Lower leg skin (tissue), 4 donors: ENCODE results near the gene AIRE. TPM values are rescaled to one million over a fixed set of nuclear protein-coding genes. Genes with fewer than 3 reads are reported as not detected.

Experiments used
- DNase-seq, 2 donors: peaks; one replicate each; pipeline ENCODE4 v3.0.0-alpha.2; 2019; ENCODE audit warnings: low spot score in 2 of 2
- H3K4me3 ChIP-seq: fragments of 200-600 bp; sonication (generic); 2 replicates; pipeline ENCODE4 v1.5.1; 2017; ENCODE audit warnings: mild to moderate bottlenecking, low read depth; ENCODE audit not compliant: poor library complexity, severe bottlenecking
- CTCF ChIP-seq, 3 donors: fragments of 450-650 bp; IDR thresholded peaks; one replicate each; pipeline ENCODE4 v1.5.1; 2016; ENCODE audit warnings: antibody characterized with exemption in 3 of 3, mild to moderate bottlenecking in 3 of 3, moderate library complexity in 2 of 3
- POLR2A ChIP-seq, 2 donors: fragments of 450-650 bp; IDR thresholded peaks; one replicate each; pipeline ENCODE4 v1.6.1; 2016 to 2017; ENCODE audit warnings: antibody characterized with exemption in 2 of 2, mild to moderate bottlenecking in 1 of 2, moderate library complexity in 1 of 2
- WGBS, 2 donors: methylation state at CpG; one replicate each; pipeline ENCODE4 v1.1.5; 2018; 5-methylcytosine and 5-hydroxymethylcytosine counted together
- intact Hi-C: fragments of 100-400 bp; cut with DNase I; formaldehyde crosslinking; loops from one replicate; pipeline ENCODE4 v1.15.0; 2023; ENCODE audit warnings: low total_unique reads
- total RNA-seq, 4 donors: library from RNA; depleted of rRNA; stranded (reverse); fragments of >200 nt; gene quantifications; one replicate each; pipeline ENCODE4 v1.1.0, GENCODE V29; 2016

The AIRE gene
- total RNA-seq, 4 donors from 2014 or later = 0.12 to 0.21 (median 0.19) TPM; not detected in 1

GRCh38 chr21:44286716-44287632 is 1.3 kb downstream of the AIRE start:
- TF ChIP-seq CTCF (IDR thresholded peaks at IDR 0.05) (no peak), POLR2A (IDR thresholded peaks at IDR 0.05) (no peak)
- WGBS, 2 donors = 51 to 60% methylated on average over 19 to 26 of the region's 31 CpGs
- H3K4me3 ChIP-seq = no peak overlapping the region
- intact Hi-C loops = no loop called here
- DNase-seq = no peak

- no peak for DNase-seq
- TF ChIP-seq POLR2A (IDR thresholded peaks at IDR 0.05) = no peak
- TF ChIP-seq CTCF (IDR thresholded peaks at IDR 0.05) = no peak
- no peak overlapping the region for H3K4me3 ChIP-seq
- 87 to 89% methylated on average over 19 to 22 of the region's 23 CpGs for WGBS, 2 donors
- intact Hi-C loops = no loop called here
Measured at GRCh38 chr21:44288251-44289110, 2.8 kb downstream of the AIRE start.

DNA sequence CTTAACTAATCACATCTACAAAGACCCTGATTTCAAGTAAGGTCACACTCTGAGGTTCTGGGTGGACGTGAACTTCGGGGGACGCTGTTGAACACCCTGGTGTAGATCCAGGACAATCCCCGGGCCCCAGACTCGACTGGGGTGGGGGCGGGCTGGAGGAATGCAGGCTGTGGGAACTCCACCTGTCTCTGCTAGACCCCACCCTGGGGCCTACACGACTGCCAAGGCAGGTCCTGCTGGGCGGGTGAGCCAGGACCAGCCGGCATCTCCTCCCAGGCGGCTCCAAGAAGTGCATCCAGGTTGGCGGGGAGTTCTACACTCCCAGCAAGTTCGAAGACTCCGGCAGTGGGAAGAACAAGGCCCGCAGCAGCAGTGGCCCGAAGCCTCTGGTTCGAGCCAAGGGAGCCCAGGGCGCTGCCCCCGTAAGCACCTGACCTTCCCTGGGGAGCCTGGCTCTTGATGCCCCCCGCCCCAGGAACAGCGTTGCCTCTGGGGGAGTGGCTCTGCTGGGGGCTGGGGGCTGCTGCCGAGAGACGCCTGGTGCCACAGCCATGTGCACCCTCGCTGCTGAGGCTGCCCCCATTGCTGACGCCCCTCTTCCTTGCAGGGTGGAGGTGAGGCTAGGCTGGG is 3.8 kb downstream of the AIRE start:
- 69 to 83% methylated on average over 13 to 20 of the region's 24 CpGs for WGBS, 2 donors
- DNase-seq = no peak
- TF ChIP-seq CTCF (IDR thresholded peaks at IDR 0.05) (no peak), POLR2A (IDR thresholded peaks at IDR 0.05) (no peak)
- no peak overlapping the region for H3K4me3 ChIP-seq
- intact Hi-C loops = no loop called here

- no peak overlapping the region for H3K4me3 ChIP-seq
- intact Hi-C loops = no loop called here
- no peak for TF ChIP-seq POLR2A (IDR thresholded peaks at IDR 0.05)
- TF ChIP-seq CTCF (IDR thresholded peaks at IDR 0.05) = no peak
- WGBS, 2 donors = 77 to 84% methylated on average over 14 to 16 of the region's 16 CpGs
- DNase-seq = no peak
Measured at GRCh38 chr21:44290327-44291077, 4.8 kb downstream of the AIRE start.
